ENCODE results near the gene HOXA11. TPM values are rescaled to one million over a fixed set of nuclear protein-coding genes. Genes with fewer than 3 reads are reported as not detected.

The HOXA11 gene
- total and polyA plus RNA-seq, 4 donors = not detected

- Histone ChIP-seq H3K4me1 (ENCODE audit: control insufficient read depth in 4 of 4, insufficient read depth in 4 of 4, low read length in 3 of 4) (peaks cover 14 to 36% (median 22%) of the 10 kb centered on the region in 4 donors), H3K9me3 (ENCODE audit: control insufficient read depth in 4 of 4, low read length in 3 of 4) (peaks cover 0 to 5% (median 0%) of the 10 kb centered on the region in 4 donors), H3K36me3 (ENCODE audit: control insufficient read depth in 4 of 4, insufficient read depth in 3 of 4, low read depth in 1 of 4, low read length in 3 of 4) (no peaks in the 10 kb centered on the region), H3K9ac (ENCODE audit: low read depth in 1 of 2, low read length in 2 of 2) (no peak overlapping the region), H3K4me3 (ENCODE audit: low read depth in 1 of 3, low read length in 3 of 3) (no peak overlapping the region), H3K27ac (ENCODE audit: low read depth in 1 of 2, low read length in 2 of 2) (no peak overlapping the region), H3K27me3 (ENCODE audit: control insufficient read depth in 4 of 4, insufficient read depth in 4 of 4, low read length in 3 of 4) (peaks cover 15 to 56% (median 40%) of the 10 kb centered on the region in 4 donors)
- WGBS = 13% methylated on average over 22 of the region's 22 CpGs
- no peak for TF ChIP-seq EGR1 (IDR thresholded peaks at IDR 0.05; ENCODE audit: low read depth in 2 of 2)
- no peak for DNase-seq (ENCODE audit: low spot score)
These were observed 32.1 kb downstream of the HOXA11 start for GRCh38 chr7:27152816-27153442.

- Histone ChIP-seq H3K27me3 (ENCODE audit: control insufficient read depth in 4 of 4, insufficient read depth in 4 of 4, low read length in 3 of 4) (peaks cover 15 to 50% (median 39%) of the 10 kb centered on the region in 4 donors), H3K4me1 (ENCODE audit: control insufficient read depth in 4 of 4, insufficient read depth in 4 of 4, low read length in 3 of 4) (peaks cover 14 to 40% (median 22%) of the 10 kb centered on the region in 4 donors), H3K9me3 (ENCODE audit: control insufficient read depth in 4 of 4, low read length in 3 of 4) (peaks cover 0 to 5% (median 0%) of the 10 kb centered on the region in 4 donors), H3K27ac (ENCODE audit: low read depth in 1 of 2, low read length in 2 of 2) (no peak within 1 kb of the TSS), H3K36me3 (ENCODE audit: control insufficient read depth in 4 of 4, insufficient read depth in 3 of 4, low read depth in 1 of 4, low read length in 3 of 4) (no peaks in the 10 kb centered on the region), H3K9ac (ENCODE audit: low read depth in 1 of 2, low read length in 2 of 2) (no peak within 1 kb of the TSS), H3K4me3 (ENCODE audit: low read depth in 1 of 3, low read length in 3 of 3) (no peak within 1 kb of the TSS)
- TF ChIP-seq, protein P1, sequence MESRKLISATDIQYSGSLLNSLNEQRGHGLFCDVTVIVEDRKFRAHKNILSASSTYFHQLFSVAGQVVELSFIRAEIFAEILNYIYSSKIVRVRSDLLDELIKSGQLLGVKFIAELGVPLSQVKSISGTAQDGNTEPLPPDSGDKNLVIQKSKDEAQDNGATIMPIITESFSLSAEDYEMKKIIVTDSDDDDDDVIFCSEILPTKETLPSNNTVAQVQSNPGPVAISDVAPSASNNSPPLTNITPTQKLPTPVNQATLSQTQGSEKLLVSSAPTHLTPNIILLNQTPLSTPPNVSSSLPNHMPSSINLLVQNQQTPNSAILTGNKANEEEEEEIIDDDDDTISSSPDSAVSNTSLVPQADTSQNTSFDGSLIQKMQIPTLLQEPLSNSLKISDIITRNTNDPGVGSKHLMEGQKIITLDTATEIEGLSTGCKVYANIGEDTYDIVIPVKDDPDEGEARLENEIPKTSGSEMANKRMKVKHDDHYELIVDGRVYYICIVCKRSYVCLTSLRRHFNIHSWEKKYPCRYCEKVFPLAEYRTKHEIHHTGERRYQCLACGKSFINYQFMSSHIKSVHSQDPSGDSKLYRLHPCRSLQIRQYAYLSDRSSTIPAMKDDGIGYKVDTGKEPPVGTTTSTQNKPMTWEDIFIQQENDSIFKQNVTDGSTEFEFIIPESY (IDR thresholded peaks at IDR 0.05) = no peak
- TF ChIP-seq YY1 (IDR thresholded peaks at IDR 0.05) = no peak
- TF ChIP-seq, protein P2, sequence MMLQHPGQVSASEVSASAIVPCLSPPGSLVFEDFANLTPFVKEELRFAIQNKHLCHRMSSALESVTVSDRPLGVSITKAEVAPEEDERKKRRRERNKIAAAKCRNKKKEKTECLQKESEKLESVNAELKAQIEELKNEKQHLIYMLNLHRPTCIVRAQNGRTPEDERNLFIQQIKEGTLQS (IDR thresholded peaks at IDR 0.05) = no peak
- TF ChIP-seq, protein P3, sequence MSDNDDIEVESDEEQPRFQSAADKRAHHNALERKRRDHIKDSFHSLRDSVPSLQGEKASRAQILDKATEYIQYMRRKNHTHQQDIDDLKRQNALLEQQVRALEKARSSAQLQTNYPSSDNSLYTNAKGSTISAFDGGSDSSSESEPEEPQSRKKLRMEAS (IDR thresholded peaks at IDR 0.05) = no peak
- peak; percentile 34 for DNase-seq (ENCODE audit: low spot score)
- 7% methylated on average over 53 of the region's 53 CpGs for WGBS
These were observed 32.9 kb downstream of the HOXA11 start, which contains the start of gene HOXA3 for GRCh38 chr7:27151931-27152815. Gene HOXA3, minus strand, starts transcription at chr7:27152583. Its CDS starts 41,943 bp downstream, at chr7:27110640.

DNA sequence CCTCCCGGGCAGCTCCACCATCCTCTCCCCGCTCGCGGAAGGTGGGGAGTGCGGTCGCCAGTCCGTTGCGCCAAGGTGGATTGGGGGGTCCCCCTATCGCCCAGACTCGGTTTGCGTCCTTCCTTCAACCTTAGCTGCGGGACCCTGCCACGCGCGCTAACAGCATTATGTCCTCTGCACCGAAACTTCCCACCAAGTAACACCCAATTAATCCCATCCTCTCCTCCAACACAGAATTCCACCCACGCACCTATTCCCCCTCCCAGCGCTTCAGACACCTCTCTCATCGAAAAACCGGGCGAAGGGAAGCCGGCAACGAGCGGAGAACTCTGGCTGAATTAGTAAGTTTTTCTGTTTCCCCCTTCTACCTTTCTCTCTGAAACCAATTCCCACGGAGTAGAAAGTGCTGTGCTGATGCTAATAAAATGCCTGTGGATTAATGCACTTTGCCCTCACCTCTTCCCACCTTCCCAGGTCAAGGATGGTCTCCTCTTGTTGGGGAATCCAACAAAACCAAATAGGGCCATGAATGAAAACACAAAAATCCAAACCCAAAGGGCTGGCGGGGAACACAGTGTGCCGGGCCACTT lies 33.6 kb downstream of the HOXA11 start:
- H3K4me3 ChIP-seq (ENCODE audit: low read depth in 1 of 3, low read length in 3 of 3) = peak overlapping the region in 1 of 3 donors; percentile 46
- H3K9me3 ChIP-seq (ENCODE audit: control insufficient read depth in 4 of 4, low read length in 3 of 4) = peaks cover 0 to 5% (median 0%) of the 10 kb centered on the region in 4 donors
- H3K27ac ChIP-seq (ENCODE audit: low read depth in 1 of 2, low read length in 2 of 2) = no peak overlapping the region
- H3K4me1 ChIP-seq (ENCODE audit: control insufficient read depth in 4 of 4, insufficient read depth in 4 of 4, low read length in 3 of 4) = peaks cover 14 to 40% (median 22%) of the 10 kb centered on the region in 4 donors
- no peaks in the 10 kb centered on the region for H3K36me3 ChIP-seq (ENCODE audit: control insufficient read depth in 4 of 4, insufficient read depth in 3 of 4, low read depth in 1 of 4, low read length in 3 of 4)
- DNase-seq (ENCODE audit: low spot score) = no peak
- H3K9ac ChIP-seq (ENCODE audit: low read depth in 1 of 2, low read length in 2 of 2) = no peak overlapping the region
- 6% methylated on average over 27 of the region's 27 CpGs for WGBS
- H3K27me3 ChIP-seq (ENCODE audit: control insufficient read depth in 4 of 4, insufficient read depth in 4 of 4, low read length in 3 of 4) = peaks cover 19 to 49% (median 40%) of the 10 kb centered on the region in 4 donors
- TF ChIP-seq SP1 (IDR thresholded peaks at IDR 0.05) (no peak), RAD21 (IDR thresholded peaks at IDR 0.05) (no peak), FOXA1 (IDR thresholded peaks at IDR 0.05) (no peak), TAF1 (conservative IDR thresholded peaks at IDR 0.05) (no peak), HNF4G (IDR thresholded peaks at IDR 0.05) (no peak), JUND (IDR thresholded peaks at IDR 0.05) (no peak), EGR1 (IDR thresholded peaks at IDR 0.05; ENCODE audit: low read depth in 2 of 2) (no peak), NR2F2 (IDR thresholded peaks at IDR 0.05) (no peak), YY1 (IDR thresholded peaks at IDR 0.05) (no peak), CTCF (IDR thresholded peaks at IDR 0.05; ENCODE audit: low read depth, low read length, missing input control) (no peak), FOXA2 (IDR thresholded peaks at IDR 0.05) (no peak), RXRA (IDR thresholded peaks at IDR 0.05) (no peak)
- TF ChIP-seq, protein P4, sequence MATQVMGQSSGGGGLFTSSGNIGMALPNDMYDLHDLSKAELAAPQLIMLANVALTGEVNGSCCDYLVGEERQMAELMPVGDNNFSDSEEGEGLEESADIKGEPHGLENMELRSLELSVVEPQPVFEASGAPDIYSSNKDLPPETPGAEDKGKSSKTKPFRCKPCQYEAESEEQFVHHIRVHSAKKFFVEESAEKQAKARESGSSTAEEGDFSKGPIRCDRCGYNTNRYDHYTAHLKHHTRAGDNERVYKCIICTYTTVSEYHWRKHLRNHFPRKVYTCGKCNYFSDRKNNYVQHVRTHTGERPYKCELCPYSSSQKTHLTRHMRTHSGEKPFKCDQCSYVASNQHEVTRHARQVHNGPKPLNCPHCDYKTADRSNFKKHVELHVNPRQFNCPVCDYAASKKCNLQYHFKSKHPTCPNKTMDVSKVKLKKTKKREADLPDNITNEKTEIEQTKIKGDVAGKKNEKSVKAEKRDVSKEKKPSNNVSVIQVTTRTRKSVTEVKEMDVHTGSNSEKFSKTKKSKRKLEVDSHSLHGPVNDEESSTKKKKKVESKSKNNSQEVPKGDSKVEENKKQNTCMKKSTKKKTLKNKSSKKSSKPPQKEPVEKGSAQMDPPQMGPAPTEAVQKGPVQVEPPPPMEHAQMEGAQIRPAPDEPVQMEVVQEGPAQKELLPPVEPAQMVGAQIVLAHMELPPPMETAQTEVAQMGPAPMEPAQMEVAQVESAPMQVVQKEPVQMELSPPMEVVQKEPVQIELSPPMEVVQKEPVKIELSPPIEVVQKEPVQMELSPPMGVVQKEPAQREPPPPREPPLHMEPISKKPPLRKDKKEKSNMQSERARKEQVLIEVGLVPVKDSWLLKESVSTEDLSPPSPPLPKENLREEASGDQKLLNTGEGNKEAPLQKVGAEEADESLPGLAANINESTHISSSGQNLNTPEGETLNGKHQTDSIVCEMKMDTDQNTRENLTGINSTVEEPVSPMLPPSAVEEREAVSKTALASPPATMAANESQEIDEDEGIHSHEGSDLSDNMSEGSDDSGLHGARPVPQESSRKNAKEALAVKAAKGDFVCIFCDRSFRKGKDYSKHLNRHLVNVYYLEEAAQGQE (IDR thresholded peaks at IDR 0.05) = no peak
